Left renal pelvis (tissue), 4 donors: ENCODE results near the gene RGPD3. TPM values are rescaled to one million over a fixed set of nuclear protein-coding genes. Genes with fewer than 3 reads are reported as not detected.
"Not testable (repeated sequence)": the region's sequence is repeated elsewhere in the genome, so short reads cannot be mapped to it uniquely, and the experiment has no call there.

ENCODE experiments used
- DNase-seq, 4 donors: peaks; one replicate each; pipeline ENCODE4 v3.0.0-alpha.2; 2013; ENCODE audit warnings: low read depth in 4 of 4, low spot score in 3 of 4
- polyA plus RNA-seq, 4 donors: library from polyadenylated mRNA; unstranded; fragments of 120-200 nt; gene quantifications; one replicate each; pipeline ENCODE4 v1.2.1, GENCODE V29; 2013; ENCODE audit not compliant: insufficient read length in 4 of 4

Gene RGPD3
- polyA plus RNA-seq, 4 donors, result 0.23 to 0.63 (median 0.47) TPM; not detected in 1

GRCh38 chr2:106486551-106487385, 18.6 kb upstream of the RGPD3 start, which contains the start of gene CD8B2:
Gene CD8B2 (plus strand): TSS chr2:106487364. CDS start chr2:106487427, 63 bp downstream.
- DNase-seq, result not testable (repeated sequence)

DNA sequence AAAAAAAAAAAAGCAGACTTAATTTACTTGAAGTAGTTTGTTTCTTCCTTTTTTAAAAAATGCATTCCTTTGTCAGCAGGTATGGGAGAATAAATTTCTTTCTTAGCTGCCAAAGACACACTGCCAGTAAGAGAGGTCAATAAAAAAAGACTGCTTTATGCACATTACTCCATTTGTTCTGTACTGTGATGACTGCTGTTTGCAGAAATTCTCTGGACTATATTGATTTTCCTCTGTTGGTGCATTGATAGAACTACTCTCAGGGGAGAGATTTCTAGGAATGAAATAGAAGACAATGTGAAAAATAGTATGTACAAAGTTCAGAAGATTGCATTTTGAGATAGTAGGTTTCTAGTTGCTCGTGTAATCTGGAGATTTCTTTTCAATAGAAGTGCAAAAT, 11.3 kb upstream of the RGPD3 start:
- DNase-seq, result not testable (repeated sequence)

- not testable (repeated sequence) for DNase-seq
Observed at GRCh38 chr2:106477647-106478046, 9.4 kb upstream of the RGPD3 start.

- DNase-seq, result not testable (repeated sequence)
Observed at GRCh38 chr2:106470658-106471057, 2.4 kb upstream of the RGPD3 start.

GRCh38 chr2:106467516-106467915, 697 bp downstream of the RGPD3 start:
- DNase-seq, result not testable (repeated sequence)

DNA sequence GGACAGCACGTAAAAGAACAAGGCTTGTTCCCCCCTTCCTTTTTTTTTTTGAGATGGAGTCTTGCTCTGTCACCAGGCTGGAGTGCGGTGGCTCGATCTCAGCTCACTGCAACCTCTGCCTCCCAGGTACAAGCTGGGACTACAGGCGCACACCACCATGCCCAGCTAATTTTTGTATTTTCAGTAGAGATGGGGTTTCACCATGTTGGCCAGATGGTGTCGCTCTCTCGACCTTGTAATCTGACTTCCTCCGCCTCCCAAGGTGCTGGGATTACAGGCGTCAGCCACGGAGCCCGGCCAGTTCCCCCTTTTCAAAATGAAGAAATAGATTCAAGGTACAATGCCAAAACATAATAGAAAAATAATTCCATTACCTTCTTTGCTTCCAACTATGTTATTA, 6.3 kb downstream of the RGPD3 start:
- not testable (repeated sequence) for DNase-seq

DNA sequence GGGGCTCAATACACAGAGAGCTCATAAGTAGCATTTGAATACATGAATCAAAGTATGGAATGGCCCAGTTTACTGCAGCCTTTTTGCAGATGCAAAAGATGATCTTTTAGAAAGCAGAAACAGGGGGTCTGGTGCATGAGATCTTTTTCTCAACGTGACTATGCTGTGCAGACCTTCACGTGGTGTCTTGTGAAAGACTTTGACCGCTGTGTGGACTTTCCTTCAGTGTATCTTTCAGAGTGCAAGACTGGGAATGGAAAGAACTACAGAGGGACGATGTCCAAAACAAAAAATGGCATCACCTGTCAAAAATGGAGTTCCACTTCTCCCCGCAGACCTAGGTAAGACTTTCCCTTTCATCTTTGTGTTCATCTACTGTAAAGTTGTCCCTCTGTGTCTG, 77.5 kb downstream of the RGPD3 start:
- not testable (repeated sequence) for DNase-seq

GRCh38 chr2:106388814-106389410, 79.3 kb downstream of the RGPD3 start:
- DNase-seq, result not testable (repeated sequence)

GRCh38 chr2:106384548-106384947, 83.7 kb downstream of the RGPD3 start:
- not testable (repeated sequence) for DNase-seq

GRCh38 chr2:106381867-106382266, 86.3 kb downstream of the RGPD3 start:
- not testable (repeated sequence) for DNase-seq

DNA sequence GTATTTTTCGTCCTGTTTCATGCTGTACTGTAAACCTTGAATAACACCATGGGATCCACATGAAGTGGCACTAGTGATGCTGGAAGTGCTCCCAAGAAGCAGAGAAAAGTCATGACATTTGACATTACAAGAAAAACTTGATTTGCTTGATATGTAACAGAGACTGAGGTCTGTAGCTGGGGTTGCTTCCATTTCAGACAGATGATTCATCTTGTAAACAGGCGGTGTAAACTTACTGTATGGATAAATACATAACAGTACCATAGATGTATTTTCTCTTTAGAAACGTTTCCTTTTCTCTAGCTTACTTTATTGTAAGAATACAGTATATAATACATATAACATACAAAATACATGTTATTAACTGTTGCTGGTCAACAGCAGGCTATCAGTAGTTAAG, 88.6 kb downstream of the RGPD3 start:
- DNase-seq, result not testable (repeated sequence)

DNA sequence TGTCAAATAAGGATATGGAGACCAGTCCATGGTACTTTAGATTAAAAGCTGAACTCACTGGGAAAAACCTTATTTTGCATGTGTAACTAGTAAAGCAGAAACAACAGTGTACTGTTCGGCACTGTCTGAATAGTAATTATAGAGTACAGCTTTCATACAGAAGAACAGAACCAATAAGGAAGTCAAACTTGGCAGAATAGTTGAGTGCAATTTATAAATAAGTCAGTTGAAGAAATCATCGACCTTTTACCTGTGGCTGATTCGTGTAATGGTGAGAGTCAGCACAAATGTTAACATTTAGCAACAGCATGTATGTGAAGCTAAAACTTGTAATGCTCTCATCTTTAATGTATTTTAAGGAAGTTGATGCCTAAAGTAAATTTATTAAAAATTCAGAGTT, 99.0 kb downstream of the RGPD3 start:
- DNase-seq, result not testable (repeated sequence)

GRCh38 chr2:106366204-106366885, 101.9 kb downstream of the RGPD3 start:
- DNase-seq, result no peak

DNA sequence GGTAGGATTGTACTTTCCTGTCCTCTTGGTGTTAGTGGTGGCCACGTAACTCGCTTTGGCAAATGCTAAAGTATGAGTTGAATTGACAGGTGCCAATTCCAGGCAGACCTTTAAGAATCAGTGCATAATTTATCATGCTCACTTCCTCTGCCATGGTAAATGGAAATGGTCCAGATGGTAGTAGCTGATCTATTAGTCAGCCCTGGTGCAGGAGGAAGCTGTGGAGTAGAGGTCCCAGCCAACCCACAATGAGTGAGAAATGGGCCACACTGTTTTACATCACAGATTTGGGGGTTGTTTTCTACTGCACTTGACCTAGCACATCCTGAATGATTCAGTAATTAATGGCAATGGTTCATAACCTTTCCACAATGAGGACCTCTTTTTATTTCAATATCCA, 104.4 kb downstream of the RGPD3 start:
- DNase-seq, result no peak

DNA sequence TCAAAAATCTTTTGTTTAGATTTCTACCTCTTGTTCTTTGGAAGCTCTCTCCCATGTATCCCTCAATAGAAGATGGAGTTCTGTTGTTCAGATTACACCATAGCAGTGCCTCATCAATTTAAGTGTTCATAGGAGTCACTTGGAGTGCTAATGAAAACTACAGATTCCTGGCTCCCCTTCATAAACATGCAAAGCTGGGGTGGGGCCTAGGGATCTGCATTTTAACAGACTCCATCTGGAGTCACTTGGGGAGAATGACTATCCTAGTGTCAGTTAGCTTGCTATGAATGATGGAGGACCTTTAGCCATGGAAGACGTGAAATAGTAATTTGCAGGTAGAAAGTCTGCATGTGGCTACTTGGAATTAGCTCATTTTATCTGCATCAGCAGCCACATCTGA, 105.4 kb downstream of the RGPD3 start:
- DNase-seq, result no peak

- DNase-seq, result no peak
Observed at GRCh38 chr2:106359512-106359911, 108.7 kb downstream of the RGPD3 start.

GRCh38 chr2:106358521-106358920, 109.7 kb downstream of the RGPD3 start:
- DNase-seq, result no peak

DNA sequence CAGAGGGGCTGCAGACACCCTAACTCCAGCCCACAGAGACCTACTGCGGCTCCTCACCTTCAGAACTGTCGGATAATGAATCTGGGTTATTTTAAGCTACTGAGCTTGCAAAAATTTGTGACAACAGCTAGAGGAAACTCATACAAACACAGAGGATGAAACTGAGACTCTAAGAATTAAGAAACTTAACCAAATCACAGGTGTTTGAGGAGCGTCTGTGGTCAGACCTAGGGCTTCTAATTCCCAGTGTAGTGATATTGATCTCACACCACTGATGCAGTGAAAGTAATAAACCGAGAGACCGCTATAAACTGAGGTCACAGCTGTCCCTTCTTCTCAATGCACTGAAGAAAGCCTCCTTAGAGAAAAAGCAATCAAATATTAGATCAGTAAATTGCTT, 110.1 kb downstream of the RGPD3 start:
- no peak for DNase-seq

- no peak for DNase-seq
Observed at GRCh38 chr2:106356291-106356690, 111.9 kb downstream of the RGPD3 start.

DNA sequence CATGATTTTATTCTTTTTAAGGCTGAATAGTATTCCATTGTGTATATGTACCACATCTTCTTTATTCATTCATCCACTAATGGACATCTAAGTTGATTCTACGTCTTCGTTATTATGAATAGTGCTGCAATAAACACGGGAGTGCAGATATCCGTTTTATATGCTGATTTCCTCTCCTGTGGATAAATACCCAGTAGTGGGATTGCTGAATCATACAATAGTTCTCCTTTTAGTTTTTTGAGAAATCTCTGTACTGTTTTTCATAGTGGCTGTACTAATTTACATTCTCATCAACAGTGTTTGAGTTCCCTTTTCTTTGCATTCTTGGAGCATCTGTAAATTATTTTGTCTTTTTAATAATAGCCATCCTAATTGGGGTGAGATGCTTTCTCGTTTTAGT, 114.5 kb downstream of the RGPD3 start:
- DNase-seq, result no peak

- no peak for DNase-seq
Observed at GRCh38 chr2:106350980-106351379, 117.2 kb downstream of the RGPD3 start.
